AG09319 (cell line): ENCODE data around the gene IL1B.

Experiments
- DNase-seq: peaks from one replicate; pipeline ENCODE4 v3.0.0-alpha.2; 2010; ENCODE audit warnings: low read depth; ENCODE audit errors: extremely low read depth
- TF ChIP-seq, protein P1 (sequence below): IDR thresholded peaks from 2 replicates; pipeline ENCODE4 v1.5.1; 2011; ENCODE audit warnings: low read depth, mild to moderate bottlenecking, inconsistent platforms, low read length, moderate library complexity

The IL1B gene

DNA sequence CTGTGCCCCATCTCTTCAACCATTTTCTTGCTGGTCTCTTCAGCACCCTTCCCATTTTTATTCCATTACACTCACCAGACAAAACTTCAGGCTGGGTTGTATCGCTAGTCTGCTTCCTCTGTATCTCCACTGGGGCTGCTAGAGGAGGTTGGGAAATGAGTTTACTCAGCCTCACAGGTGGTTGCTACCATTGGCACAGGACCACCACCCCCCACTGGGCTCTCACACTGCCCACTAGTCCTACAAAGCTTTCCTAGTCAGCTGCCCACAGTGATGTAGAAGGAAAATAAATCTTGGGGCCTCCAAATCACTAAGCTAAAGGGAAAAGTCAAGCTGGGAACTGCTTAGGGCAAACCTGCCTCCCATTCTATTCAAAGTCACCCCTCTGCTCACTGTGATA is 12.3 kb upstream of the IL1B start:
- TF ChIP-seq, protein P1, sequence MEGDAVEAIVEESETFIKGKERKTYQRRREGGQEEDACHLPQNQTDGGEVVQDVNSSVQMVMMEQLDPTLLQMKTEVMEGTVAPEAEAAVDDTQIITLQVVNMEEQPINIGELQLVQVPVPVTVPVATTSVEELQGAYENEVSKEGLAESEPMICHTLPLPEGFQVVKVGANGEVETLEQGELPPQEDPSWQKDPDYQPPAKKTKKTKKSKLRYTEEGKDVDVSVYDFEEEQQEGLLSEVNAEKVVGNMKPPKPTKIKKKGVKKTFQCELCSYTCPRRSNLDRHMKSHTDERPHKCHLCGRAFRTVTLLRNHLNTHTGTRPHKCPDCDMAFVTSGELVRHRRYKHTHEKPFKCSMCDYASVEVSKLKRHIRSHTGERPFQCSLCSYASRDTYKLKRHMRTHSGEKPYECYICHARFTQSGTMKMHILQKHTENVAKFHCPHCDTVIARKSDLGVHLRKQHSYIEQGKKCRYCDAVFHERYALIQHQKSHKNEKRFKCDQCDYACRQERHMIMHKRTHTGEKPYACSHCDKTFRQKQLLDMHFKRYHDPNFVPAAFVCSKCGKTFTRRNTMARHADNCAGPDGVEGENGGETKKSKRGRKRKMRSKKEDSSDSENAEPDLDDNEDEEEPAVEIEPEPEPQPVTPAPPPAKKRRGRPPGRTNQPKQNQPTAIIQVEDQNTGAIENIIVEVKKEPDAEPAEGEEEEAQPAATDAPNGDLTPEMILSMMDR = no peak
- DNase-seq = no peak

DNA sequence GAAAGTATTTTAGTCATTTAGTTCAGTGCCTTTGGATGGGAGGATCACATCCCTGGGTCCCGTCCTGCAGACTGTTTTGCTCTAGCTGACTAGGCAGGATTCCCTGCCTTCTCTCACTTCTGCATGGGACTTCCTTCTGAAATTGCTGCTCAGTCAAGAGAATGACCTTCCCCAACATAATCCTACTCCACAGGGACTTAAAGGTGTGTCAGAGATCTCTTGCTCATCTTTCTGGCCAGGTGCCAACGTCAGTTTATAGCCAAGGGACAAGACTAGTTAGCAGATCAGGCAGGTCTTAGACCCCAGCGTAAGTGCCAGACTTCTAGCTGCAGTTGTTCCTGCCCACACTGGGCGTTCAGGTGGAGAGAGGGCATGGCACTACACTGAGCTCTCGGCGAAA is 9.5 kb upstream of the IL1B start:
- no peak for DNase-seq
- TF ChIP-seq, protein P1 = no peak

DNA sequence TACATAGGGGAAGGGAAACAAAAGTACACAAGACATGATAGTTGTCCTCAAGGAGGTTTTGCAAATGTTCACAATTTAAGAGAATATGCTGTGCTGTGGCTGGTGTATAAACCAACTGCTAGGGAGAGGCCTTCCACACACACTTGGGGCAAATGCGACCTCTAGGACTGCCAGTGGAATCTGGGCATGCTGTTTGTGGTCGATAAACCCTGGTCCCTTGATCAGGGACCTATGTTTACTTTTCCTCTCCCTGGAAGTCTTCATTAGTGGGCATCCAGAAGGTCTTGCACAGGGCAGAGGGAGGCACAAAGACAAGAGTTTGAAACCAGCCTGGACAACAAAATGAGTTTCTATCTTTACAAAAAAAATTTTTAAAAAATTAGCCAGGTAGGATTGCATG is 7.3 kb upstream of the IL1B start:
- TF ChIP-seq, protein P1 = no peak
- no peak for DNase-seq

DNA sequence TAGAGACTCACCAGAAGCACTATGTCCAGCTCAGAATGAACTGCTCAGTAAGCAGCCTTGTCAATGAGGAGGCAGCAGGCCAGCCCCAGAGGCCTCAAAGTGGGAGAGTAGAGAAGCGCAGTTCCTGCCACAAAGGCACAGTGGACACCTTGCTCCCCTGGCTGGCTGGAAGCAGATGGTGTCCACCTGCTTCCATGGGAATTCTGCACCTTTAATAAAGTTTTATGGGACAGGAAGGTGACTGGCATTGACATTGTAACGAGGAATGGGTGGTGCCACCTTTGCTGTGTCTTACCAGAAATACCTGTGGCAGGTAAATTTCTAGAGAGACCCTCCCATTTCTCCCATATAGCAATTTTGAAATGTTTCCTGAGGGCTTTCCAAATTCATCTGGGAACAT is 6.7 kb upstream of the IL1B start:
- no peak for DNase-seq
- TF ChIP-seq, protein P1 = no peak

DNA sequence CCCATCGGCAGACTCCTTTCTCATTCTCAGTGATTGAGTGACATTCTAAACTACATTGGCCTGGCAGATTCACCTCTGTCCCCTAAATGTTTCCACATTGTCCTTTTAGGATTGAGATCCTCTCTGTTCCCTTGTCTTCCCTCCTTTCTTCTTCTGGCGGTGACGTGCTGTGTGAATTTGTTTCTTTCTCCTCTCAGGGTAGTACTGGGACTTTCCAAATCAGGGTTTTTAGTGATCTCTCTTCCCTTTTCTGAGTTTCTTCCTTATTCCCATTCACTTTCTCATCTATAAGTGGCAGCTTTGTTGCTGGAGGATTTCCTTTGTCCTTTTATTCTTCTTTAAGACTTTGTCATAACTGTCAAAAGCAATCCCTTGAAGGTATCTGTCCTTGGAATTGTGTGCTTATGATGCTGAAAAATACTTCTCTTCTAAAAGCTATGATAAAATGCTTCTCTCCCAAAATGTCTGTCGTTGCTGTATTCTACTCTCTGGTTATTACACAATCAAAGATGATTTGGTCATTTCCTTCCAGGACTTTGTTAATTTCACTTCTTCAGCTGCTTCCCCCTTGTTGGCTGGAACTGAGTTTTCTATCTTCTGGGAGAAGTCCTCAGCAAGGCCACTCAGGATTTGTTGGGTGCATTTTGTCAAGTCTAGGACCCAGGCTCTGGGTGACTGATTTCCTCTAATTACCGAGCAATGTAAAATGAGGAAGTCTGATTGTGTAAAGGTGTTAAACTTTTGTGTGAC is 4.9 kb upstream of the IL1B start:
- TF ChIP-seq, protein P1 = no peak
- DNase-seq = no peak

DNA sequence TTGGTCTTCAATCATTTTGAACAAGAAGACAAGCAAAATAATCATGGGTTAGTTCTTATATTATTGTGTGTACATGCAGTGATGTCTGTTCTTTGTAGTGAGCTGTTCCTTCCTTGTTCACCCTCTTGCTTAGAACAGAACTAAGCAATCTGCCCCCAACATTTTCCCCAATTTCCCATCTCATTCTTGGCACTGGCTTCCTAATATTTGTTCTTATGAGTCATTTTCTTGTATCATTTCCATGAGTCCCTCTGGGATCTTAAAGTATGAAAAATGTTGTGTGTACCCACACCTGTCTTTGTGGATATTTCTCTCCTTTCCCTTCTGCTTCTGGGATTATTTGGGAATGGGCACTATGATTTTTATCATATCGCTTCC is 3.5 kb upstream of the IL1B start:
- DNase-seq = no peak
- TF ChIP-seq, protein P1 = no peak

DNA sequence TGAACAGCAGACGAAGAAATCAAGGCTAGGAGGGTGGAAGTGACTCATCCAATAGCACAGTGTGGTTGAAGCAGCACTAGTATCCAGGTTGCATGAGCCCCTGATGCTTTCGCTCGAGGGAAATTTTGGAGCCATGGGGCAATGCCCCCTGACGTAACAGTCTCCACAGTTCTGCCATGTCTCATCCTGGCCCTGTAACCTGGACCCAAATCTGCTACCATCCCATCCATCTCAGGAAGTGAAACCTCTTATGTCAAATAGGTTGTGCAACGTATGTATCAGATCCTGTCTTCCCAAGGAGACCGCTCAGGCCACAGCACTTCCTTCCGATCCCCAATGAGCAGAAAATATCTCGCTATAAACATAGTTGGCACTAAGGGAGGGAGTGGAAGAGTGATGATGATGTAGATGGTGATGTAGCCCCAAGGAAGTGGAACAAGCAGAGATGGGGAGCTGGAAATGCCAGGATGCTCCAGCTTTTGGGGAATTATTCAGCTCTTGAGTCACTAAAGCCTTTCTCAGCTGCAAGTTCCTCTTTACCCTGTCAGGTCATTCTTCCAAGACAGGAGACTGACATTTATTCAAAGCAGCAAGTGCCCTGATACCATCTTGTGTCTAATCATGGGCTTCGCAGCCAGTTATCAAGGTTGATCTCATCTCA is 3.0 kb upstream of the IL1B start:
- TF ChIP-seq, protein P1 = no peak
- DNase-seq = no peak
